ENCODE measurements around the gene BPTF.
A peak's percentile ranks its signal among the peaks of the same experiment; 100 is the strongest.
"Not testable (repeated sequence)": the region's sequence is repeated elsewhere in the genome, so short reads cannot be mapped to it uniquely, and the experiment has no call there.

BPTF gene

DNA sequence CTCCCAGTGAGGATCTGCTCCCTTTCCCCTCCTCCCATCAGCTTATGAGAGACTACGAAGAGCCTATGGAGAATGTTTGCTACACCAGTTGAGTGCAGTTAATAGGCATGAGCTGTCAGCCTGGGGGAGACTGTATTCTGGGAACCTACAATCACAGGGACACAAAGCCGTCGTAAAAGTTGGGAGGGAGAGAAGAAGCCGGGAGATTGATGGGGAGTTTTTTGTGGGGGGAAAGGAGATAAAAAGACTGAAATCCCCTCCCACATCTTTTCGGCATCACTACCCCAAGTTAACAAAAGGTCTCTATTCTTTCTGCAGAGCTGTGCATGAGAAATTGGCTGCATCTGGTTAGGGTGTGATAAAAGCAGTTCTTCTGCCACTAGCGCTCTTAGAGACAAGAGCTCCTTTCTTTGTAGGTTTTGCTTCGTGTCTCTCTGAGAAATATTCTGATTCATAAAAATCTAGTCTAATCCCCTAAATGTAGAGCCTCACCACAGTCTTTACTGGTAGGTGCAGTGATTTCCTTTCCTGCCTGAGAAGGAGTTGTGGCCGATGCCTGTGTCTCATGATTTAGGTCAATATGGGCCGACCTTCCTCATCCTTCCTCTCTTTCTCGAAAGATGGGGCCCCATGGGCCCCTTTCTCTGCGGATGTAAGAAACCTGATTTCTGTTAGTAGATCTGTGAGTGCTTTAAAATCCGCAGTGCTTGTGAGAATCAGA lies 77.4 kb downstream of the BPTF start:
- DNase-seq = no peak

DNA sequence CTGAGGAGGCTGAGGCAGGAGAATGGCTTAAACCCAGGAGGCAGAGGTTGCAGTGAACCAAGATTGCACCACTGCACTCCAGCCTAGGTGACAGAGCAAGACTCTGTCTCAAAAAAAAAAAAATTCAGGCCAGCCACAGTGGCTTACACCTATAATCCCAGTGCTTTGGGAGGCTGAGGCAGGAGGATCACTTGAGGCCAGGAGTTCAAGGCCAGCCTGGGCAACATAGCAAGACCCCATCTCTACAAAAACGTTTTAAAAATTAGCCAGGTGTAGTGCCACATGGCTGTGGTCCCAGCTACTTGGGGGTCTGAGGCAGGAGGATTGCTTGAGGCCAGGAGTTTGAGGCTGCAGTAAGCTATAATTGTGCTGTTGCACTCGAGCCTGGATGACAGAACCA lies 80.0 kb downstream of the BPTF start:
- not testable (repeated sequence) for DNase-seq

DNA sequence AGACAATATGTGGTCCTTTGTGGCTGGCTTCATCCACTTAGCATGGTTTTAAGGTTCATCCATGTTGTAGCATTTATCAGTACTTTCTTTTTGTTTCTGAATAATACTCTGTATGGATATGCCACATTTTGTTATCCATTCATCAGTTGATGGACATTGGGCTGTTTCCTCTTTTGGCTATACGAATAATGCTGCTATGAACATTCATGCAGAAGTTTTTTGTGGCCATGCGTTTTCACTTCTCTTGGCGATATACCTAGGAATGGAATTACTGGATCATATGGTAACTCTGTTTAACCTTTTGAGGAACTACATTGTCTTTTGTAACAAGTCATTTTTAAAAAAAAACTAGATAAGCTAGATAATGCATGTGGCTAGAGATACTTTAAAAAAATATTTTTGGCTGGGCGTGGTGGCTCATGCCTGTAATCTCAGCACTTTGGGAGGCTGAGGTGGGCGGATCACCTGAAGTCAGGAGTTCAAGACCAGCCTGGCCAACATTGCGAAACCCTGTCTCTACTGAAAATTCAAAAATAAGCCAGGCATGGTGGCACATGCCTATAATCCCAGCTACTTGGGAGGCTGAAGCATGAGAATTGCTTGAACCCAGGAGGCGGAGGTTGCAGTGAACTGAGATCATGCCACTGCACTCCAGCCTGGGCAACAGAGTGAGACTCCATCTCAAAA lies 85.0 kb downstream of the BPTF start:
- not testable (repeated sequence) for DNase-seq

DNA sequence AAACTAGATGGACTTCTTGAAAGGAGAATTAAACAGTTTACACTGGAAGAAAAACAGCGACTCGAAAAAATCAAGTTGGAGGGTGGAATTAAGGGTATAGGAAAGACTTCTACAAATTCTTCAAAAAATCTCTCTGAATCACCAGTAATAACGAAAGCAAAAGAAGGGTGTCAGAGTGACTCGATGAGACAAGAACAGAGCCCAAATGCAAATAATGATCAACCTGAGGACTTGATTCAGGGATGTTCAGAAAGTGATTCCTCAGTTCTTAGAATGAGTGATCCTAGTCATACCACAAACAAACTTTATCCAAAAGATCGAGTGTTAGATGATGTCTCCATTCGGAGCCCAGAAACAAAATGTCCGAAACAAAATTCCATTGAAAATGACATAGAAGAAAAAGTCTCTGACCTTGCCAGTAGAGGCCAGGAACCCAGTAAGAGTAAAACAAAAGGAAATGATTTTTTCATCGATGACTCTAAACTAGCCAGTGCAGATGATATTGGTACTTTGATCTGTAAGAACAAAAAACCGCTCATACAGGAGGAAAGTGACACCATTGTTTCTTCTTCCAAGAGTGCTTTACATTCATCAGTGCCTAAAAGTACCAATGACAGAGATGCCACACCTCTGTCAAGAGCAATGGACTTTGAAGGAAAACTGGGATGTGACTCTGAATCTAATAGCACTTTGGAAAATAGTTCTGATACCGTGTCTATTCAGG lies 85.9 kb downstream of the BPTF start:
- no peak for DNase-seq

DNA sequence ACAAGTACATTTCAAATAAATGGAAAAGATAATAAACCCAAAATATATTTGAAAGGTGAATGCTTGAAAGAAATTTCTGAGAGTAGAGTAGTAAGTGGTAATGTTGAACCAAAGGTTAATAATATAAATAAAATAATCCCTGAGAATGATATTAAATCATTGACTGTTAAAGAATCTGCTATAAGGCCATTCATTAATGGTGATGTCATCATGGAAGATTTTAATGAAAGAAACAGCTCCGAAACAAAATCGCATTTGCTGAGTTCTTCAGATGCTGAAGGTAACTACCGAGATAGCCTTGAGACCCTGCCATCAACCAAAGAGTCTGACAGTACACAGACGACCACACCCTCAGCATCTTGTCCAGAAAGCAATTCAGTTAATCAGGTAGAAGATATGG lies 86.8 kb downstream of the BPTF start:
- no peak for DNase-seq

DNA sequence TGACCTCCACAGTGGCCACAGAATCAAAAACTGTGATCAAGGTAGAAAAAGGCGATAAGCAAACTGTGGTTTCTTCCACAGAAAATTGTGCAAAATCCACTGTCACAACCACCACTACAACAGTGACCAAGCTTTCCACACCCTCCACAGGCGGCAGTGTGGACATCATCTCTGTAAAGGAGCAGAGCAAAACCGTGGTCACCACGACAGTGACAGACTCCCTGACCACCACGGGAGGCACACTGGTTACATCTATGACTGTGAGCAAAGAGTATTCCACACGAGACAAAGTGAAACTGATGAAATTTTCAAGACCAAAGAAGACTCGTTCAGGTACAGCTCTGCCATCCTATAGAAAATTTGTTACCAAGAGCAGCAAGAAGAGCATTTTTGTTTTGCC lies 87.4 kb downstream of the BPTF start:
- no peak for DNase-seq

DNA sequence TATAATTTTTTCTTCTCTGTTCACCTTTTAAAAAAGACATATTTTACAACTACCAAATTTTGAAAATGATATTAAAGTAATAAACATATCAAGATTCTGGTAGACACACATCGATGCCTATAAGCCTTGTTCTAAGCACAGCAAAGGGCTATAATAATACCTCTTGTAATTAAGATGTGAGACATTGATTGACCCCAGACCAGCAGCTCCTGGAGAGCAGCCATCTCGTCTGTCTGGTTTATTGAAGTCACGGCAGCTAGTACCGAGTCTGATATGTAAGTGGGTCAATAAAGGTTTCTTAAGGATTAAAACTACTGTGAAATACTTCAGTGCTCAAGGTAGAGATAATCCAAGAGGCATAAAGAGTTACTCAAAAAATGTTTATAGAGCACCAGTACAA lies 94.9 kb downstream of the BPTF start:
- DNase-seq = no peak

DNA sequence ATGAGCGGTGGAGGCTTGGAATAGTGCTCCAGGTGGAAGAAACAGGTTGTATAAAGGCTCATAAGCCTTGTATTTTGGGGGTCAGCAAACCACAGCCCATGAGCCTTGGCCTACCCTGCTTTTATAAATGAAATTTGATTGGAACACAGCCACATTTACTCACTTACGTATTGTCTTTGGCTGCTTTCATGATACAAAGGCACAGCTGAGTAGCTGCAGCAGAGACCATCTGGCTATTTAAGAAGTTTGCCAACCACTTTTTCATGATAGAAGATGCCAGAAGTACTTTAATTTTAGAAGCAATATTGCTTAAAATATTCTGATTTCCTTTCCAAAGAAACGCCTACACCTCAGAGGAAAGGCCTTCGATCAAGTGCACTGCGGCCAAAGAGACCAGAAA lies 97.2 kb downstream of the BPTF start:
- DNase-seq = no peak

DNA sequence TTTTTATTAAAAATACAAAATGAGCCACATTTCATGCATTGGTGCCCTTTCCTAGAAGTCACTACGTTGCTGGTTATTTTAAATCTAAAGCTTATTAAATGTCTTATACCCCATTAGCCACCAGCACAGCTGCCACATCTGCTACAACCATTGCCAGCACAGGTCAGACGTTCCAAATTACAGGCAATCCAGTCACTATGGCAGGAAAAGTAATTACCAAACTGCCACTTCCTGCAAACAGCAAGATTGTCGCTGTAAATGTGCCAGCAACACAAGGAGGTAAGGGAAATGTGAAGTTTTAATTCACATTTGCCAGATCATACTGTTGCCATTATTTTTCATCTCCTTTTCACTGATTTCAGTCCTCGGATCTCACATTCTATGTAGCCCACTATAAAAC lies 103.5 kb downstream of the BPTF start:
- DNase-seq = not testable (repeated sequence)

DNA sequence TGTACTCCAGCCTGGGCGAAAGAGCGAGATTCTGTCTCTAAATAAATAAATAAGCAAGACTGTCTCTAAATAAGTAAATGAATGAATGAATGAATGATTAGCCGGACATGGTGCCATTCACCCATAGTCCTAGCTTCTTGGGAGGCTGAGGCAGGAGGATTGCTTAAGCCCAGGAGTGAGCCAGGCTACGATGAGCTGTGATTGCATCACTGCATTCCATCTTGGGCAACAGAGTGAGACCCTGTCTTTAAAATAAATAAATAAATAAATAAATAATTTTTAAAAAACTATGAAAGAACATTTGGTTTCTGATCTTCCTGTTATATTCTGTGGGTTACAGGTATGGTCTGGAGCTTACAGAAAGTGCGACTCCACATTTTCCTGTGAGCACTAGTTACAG lies 105.9 kb downstream of the BPTF start:
- peak; percentile 13 for DNase-seq

DNA sequence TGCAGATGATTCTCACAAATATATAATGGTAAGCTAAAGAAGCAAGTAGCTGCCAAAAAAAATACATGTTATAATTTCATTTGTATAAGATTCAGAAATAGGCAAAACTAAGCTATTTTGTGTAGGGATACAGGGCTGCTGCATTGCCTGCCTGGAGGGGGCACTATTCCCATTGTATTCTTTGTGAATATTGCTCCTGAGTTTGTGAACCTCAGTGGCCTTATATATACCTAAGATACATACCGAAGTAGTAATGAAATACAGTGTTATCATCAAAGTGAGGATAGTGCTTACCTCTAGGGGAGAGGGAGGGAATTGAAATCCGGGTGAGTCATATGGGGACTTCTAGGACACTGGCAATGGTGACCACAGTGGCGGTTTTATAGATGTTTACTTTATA lies 117.5 kb downstream of the BPTF start:
- DNase-seq = peak; percentile 7

DNA sequence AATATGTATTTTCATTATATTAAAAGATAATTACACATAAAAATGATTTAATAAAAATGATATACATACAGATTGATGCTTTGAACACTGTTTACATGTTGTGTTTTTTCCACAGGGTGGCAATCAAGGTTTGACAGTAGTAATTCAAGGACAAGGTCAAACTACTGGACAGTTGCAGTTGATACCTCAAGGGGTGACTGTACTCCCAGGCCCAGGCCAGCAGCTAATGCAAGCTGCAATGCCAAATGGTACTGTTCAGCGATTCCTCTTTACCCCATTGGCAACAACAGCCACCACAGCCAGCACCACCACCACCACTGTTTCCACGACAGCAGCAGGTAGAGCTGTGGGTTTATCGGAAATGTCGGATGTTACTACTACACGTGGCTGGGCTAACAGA lies 118.7 kb downstream of the BPTF start:
- DNase-seq = no peak

DNA sequence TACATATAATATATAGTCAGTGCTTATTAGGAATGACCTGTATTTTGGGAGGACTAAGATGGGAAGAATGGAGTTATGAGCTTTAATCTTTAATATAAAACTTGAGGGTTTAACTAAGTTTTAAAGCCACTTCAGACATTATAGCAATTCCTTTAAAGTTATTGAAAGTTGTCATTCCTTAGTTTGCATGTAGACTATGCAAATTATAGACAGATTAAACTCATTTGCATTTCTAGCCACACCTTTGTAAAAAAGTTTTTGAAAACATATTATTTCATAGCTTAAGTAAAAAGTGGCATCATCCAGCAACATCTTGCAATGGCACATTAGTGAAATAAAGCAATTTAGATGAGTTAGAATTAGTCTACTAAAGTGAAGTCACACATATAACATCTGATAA lies 121.2 kb downstream of the BPTF start:
- DNase-seq = no peak

DNA sequence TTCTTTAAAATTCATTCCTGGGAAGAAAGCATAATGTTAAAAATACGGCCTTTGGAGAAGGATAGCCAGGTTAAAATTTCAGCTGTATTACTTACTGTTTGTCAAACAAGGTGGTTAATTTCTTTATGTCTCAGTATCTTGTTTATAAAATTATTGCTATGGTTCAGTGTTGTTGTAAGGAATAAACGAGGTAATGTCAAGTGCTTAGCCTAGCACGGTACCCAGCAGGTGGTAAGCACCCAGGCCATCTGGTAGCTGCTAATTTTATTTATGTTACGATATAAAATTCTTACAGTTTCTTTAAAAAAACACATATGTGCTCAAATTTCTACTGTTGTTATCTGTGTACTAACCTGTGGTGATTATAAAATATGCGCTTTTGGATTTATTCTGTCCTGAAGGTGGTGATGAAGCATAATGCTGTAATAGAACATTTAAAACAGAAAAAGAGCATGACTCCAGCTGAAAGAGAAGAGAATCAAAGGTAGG lies 122.1 kb downstream of the BPTF start:
- no peak for DNase-seq

DNA sequence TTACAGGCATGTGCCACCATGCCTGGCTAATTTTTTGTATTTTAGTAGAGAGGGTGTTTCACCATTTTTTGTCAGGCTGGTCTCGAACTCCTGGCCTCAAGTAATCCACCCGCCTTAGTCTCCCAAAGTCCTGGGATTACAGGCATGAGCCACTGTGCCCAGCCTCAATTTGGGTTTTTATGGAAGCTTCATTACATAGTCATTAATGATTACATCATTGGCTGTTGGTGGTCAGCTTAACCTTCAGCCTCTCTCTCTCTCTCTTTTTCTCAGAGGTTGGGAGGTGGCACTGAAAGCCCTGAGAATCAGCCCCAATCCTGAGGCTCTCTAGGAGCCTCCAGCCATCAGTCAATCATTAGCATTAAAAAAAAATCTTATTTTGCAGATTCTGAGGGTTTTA lies 125.6 kb downstream of the BPTF start:
- DNase-seq = no peak

DNA sequence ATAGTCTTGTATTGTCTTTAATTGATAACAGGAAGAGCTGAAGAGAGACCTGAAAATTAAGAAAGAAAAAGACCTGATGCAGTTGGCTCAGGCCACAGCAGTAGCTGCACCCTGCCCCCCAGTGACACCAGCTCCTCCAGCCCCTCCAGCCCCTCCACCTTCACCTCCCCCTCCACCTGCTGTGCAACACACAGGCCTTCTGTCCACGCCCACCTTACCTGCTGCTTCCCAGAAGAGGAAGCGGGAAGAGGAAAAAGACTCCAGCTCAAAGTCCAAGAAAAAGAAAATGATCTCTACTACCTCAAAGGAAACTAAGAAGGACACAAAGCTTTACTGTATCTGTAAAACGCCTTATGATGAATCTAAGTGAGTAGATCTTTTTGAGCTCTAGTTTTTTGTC lies 134.2 kb downstream of the BPTF start:
- DNase-seq = no peak

DNA sequence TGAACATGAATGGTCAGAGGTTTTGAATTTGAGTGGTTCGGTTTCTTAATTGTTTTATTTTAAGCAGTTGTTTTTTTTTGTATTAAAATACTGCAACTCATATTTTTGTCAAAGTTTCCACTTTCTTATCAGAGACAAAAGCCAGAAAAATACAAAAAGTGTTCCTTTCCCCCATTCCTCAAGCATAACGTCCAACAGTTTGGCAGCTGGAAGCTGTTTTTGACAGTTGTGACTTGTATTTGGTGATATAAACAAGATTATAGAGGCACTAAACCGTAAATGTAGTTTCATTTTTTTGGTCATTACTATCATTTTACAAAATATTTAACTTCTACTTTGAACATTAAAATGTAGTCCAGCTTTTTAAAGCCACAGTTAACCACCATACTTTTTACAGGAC lies 135.0 kb downstream of the BPTF start:
- DNase-seq = not testable (repeated sequence)

DNA sequence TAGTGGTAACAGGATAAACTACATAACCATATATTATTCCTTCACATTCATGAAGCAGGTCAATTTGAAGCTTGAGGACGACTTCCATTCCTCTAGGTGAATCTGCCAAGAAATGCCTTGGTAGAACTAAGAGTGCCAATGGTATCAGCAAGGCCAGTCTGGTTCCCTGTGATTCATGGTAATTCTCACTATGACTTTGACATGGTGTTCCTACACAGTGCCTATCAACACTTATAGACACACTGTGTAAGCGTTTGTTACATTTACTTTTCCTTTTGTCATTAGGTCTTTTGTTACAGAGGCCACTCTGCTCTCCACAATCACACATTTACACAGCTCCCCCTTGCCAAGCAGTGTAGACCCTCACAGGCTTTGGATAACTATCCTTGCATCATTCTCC lies 136.9 kb downstream of the BPTF start:
- not testable (repeated sequence) for DNase-seq

DNA sequence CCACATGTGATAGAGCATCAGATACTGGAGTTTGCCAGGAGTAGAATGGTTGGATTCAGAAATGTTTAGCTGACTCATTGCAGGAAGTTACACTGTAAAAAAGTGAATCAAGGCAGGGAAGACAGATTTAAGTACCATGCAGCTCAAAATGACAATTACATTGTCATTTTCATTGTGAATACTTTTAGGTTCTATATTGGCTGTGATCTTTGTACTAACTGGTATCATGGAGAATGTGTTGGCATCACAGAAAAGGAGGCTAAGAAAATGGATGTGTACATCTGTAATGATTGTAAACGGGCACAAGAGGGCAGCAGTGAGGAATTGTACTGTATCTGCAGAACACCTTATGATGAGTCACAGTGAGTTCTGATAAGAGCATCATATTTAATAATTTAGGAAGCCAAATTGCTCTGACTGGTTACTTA lies 137.9 kb downstream of the BPTF start:
- DNase-seq = peak; percentile 72

DNA sequence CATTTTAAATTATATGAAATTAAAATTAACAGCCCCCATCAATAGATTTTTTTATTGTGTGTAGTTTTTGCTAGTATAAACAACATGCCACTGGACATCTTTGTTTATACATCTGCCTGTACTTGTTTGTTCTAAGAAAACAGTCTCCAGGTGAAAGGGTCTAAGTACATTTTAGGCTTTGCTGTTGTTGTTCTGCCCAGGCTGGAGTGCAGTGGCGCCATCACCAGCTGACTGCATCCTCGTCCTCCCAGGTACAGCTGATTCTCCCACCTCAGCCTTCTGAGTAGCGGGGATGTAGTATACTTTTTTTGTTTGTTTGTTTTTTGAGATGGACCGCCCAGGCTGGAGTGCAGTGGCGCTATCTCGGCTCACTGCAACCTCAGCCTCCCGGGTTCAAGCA lies 145.5 kb downstream of the BPTF start:
- DNase-seq = no peak

DNA sequence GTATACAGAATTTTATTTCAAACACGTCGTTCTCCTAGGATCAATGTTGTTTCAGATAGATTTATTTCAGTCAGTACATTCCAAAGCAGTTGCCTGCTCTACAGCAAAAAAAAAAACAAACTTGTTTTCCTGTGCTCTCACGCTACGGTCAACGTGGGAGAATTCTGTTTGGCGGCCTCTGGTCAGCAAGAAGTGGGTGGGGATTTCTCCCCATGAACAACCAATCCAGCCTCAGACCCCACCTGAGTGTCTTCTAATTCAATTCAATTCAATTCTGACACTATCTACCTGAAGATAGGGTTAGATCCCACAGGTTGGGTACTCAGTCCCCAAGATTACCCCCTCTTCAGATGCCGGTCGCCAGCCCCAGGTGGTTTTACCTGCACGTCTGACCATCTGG lies 148.9 kb downstream of the BPTF start:
- no peak for DNase-seq

DNA sequence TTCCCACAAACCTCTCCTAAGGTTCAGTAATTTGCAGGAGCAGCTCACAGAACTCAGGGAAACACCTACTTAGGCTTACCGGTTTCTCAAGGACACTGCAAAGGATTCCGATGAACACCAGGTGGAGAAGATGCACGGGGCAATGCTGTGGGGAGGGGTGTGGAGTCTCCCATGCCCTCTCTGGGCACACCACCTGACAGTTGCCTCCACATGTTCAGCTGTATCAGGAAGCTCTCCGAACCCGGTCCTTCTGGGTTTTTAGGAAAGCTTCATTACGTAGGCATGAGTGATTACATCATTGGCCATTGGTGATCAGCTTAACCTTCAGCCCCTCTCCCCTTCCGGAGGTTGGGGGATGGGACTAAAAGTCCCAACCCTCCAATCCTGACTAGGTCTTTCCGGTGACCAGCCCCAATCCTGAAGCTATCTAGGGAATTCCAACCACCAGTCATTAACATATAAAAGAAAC lies 149.3 kb downstream of the BPTF start:
- DNase-seq = no peak

DNA sequence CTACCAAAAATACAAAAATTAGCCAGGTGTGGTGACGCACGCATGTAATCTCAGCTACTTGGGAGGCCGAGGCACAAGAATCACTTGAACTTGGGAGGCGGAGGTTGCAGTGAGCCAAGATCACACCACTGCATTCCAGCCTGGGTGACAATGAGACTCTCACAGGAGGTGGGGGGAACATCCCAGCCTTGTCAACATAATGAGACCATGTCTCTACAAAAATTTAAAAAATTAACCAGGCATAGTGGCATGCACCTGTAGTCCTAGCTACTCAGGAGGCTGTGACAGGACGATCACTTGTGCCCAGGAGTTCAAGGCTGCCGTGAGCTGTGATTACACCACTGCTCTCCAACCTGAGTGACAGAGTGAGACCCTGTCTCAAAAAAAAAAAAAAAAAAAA lies 151.0 kb downstream of the BPTF start:
- not testable (repeated sequence) for DNase-seq

DNA sequence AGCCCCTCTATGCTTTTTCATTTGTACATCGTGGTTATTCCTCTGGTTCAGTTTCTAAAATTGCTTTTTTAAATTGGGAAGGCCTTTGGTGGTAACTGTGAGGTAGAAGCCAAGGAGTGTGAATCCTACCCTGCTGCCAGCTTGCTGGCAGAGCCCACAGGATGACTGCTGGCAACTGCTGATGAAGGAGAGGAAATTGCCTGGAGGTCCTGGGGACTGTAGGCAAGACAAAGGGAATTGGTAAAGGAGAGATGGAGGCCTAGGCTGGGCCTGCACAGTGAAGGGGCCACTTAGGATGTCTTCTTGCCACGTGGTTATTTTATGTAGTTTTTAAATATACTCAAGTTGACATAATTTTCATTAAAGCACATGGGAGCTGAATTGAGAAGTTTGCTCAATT lies 155.2 kb downstream of the BPTF start:
- DNase-seq = no peak
